ENCODE results near the gene CHD5. TPM values are rescaled to one million over a fixed set of nuclear protein-coding genes. Genes with fewer than 3 reads are reported as not detected.
"Not testable (repeated sequence)": the region's sequence is repeated elsewhere in the genome, so short reads cannot be mapped to it uniquely, and the experiment has no call there.

CHD5 gene
- total RNA-seq, 1 experiment from 2014 or later = not detected

GRCh38 chr1:6081901-6082300 is 98.2 kb downstream of the CHD5 start:
- no peak overlapping the region for H3K9ac ChIP-seq (ENCODE audit: low read length)
- no peaks in the 10 kb centered on the region for H3K9me3 ChIP-seq (ENCODE audit: low read length)
- H4K20me1 ChIP-seq (ENCODE audit: insufficient read depth, low read depth, low read length) = no peaks in the 10 kb centered on the region
- no peak overlapping the region for H3K27ac ChIP-seq (ENCODE audit: low read length)
- H3K79me2 ChIP-seq (ENCODE audit: low read length) = no peaks in the 10 kb centered on the region
- H2AFZ ChIP-seq (ENCODE audit: low read length) = no peak overlapping the region
- H3K4me2 ChIP-seq (ENCODE audit: low read depth, low read length, poor library complexity, severe bottlenecking) = no peak overlapping the region
- DNase-seq = no peak
- no peaks in the 10 kb centered on the region for H3K36me3 ChIP-seq (ENCODE audit: insufficient read depth, low read length)
- H3K4me3 ChIP-seq (ENCODE audit: low read length) = no peak overlapping the region
- H3K27me3 ChIP-seq (ENCODE audit: low read length) = no peaks in the 10 kb centered on the region
- H3K4me1 ChIP-seq (ENCODE audit: low read length) = no peaks in the 10 kb centered on the region
- no peaks in the 10 kb centered on the region for H3K9me2 ChIP-seq (replicated peaks; ENCODE audit: insufficient read depth, low read length)

- H3K27me3 ChIP-seq (ENCODE audit: low read length) = no peaks in the 10 kb centered on the region
- DNase-seq = no peak
- H3K79me2 ChIP-seq (ENCODE audit: low read length) = no peaks in the 10 kb centered on the region
- no peak overlapping the region for H2AFZ ChIP-seq (ENCODE audit: low read length)
- H3K9ac ChIP-seq (ENCODE audit: low read length) = no peak overlapping the region
- H4K20me1 ChIP-seq (ENCODE audit: insufficient read depth, low read depth, low read length) = no peaks in the 10 kb centered on the region
- no peaks in the 10 kb centered on the region for H3K9me3 ChIP-seq (ENCODE audit: low read length)
- no peaks in the 10 kb centered on the region for H3K36me3 ChIP-seq (ENCODE audit: insufficient read depth, low read length)
- no peak overlapping the region for H3K4me3 ChIP-seq (ENCODE audit: low read length)
- no peak overlapping the region for H3K27ac ChIP-seq (ENCODE audit: low read length)
- no peak overlapping the region for H3K4me2 ChIP-seq (ENCODE audit: low read depth, low read length, poor library complexity, severe bottlenecking)
- no peaks in the 10 kb centered on the region for H3K9me2 ChIP-seq (replicated peaks; ENCODE audit: insufficient read depth, low read length)
- no peaks in the 10 kb centered on the region for H3K4me1 ChIP-seq (ENCODE audit: low read length)
Observed at GRCh38 chr1:6080469-6080868, 99.7 kb downstream of the CHD5 start.

- DNase-seq = no peak
- Histone ChIP-seq H3K9me3 (ENCODE audit: low read length) (no peaks in the 10 kb centered on the region), H3K79me2 (ENCODE audit: low read length) (no peaks in the 10 kb centered on the region), H3K4me3 (ENCODE audit: low read length) (no peak overlapping the region), H3K9me2 (replicated peaks; ENCODE audit: insufficient read depth, low read length) (no peaks in the 10 kb centered on the region), H3K27ac (ENCODE audit: low read length) (no peak overlapping the region), H3K27me3 (ENCODE audit: low read length) (no peaks in the 10 kb centered on the region), H3K36me3 (ENCODE audit: insufficient read depth, low read length) (no peaks in the 10 kb centered on the region), H2AFZ (ENCODE audit: low read length) (no peak overlapping the region), H3K9ac (ENCODE audit: low read length) (no peak overlapping the region), H4K20me1 (ENCODE audit: insufficient read depth, low read depth, low read length) (no peaks in the 10 kb centered on the region), H3K4me2 (ENCODE audit: low read depth, low read length, poor library complexity, severe bottlenecking) (no peak overlapping the region), H3K4me1 (ENCODE audit: low read length) (no peaks in the 10 kb centered on the region)
Observed at GRCh38 chr1:6077919-6078318, 102.2 kb downstream of the CHD5 start.

- H4K20me1 ChIP-seq (ENCODE audit: insufficient read depth, low read depth, low read length) = no peaks in the 10 kb centered on the region
- no peak overlapping the region for H3K4me3 ChIP-seq (ENCODE audit: low read length)
- no peak overlapping the region for H3K27ac ChIP-seq (ENCODE audit: low read length)
- no peak for DNase-seq
- no peaks in the 10 kb centered on the region for H3K4me1 ChIP-seq (ENCODE audit: low read length)
- no peaks in the 10 kb centered on the region for H3K27me3 ChIP-seq (ENCODE audit: low read length)
- H3K79me2 ChIP-seq (ENCODE audit: low read length) = no peaks in the 10 kb centered on the region
- no peak overlapping the region for H2AFZ ChIP-seq (ENCODE audit: low read length)
- H3K9me2 ChIP-seq (replicated peaks; ENCODE audit: insufficient read depth, low read length) = no peaks in the 10 kb centered on the region
- H3K9ac ChIP-seq (ENCODE audit: low read length) = no peak overlapping the region
- H3K36me3 ChIP-seq (ENCODE audit: insufficient read depth, low read length) = no peaks in the 10 kb centered on the region
- no peaks in the 10 kb centered on the region for H3K9me3 ChIP-seq (ENCODE audit: low read length)
- H3K4me2 ChIP-seq (ENCODE audit: low read depth, low read length, poor library complexity, severe bottlenecking) = no peak overlapping the region
Observed at GRCh38 chr1:6077506-6077905, 102.6 kb downstream of the CHD5 start.

- H3K36me3 ChIP-seq (ENCODE audit: insufficient read depth, low read length); H3K27ac ChIP-seq (ENCODE audit: low read length); DNase-seq; H3K4me2 ChIP-seq (ENCODE audit: low read depth, low read length, poor library complexity, severe bottlenecking); H3K9me3 ChIP-seq (ENCODE audit: low read length); H3K9me2 ChIP-seq (replicated peaks; ENCODE audit: insufficient read depth, low read length); H3K79me2 ChIP-seq (ENCODE audit: low read length); H2AFZ ChIP-seq (ENCODE audit: low read length); H3K9ac ChIP-seq (ENCODE audit: low read length); H4K20me1 ChIP-seq (ENCODE audit: insufficient read depth, low read depth, low read length); H3K27me3 ChIP-seq (ENCODE audit: low read length); H3K4me1 ChIP-seq (ENCODE audit: low read length); H3K4me3 ChIP-seq (ENCODE audit: low read length): not testable (repeated sequence)
Observed at GRCh38 chr1:6077061-6077460, 103.1 kb downstream of the CHD5 start.

- H3K4me3 ChIP-seq (ENCODE audit: low read length) = no peak overlapping the region
- no peaks in the 10 kb centered on the region for H4K20me1 ChIP-seq (ENCODE audit: insufficient read depth, low read depth, low read length)
- no peaks in the 10 kb centered on the region for H3K79me2 ChIP-seq (ENCODE audit: low read length)
- no peak overlapping the region for H3K4me2 ChIP-seq (ENCODE audit: low read depth, low read length, poor library complexity, severe bottlenecking)
- H3K4me1 ChIP-seq (ENCODE audit: low read length) = no peaks in the 10 kb centered on the region
- H3K9ac ChIP-seq (ENCODE audit: low read length) = no peak overlapping the region
- H3K36me3 ChIP-seq (ENCODE audit: insufficient read depth, low read length) = no peaks in the 10 kb centered on the region
- H3K9me2 ChIP-seq (replicated peaks; ENCODE audit: insufficient read depth, low read length) = no peaks in the 10 kb centered on the region
- H3K27ac ChIP-seq (ENCODE audit: low read length) = no peak overlapping the region
- no peaks in the 10 kb centered on the region for H3K27me3 ChIP-seq (ENCODE audit: low read length)
- no peaks in the 10 kb centered on the region for H3K9me3 ChIP-seq (ENCODE audit: low read length)
- H2AFZ ChIP-seq (ENCODE audit: low read length) = no peak overlapping the region
- peak; percentile 75 for DNase-seq
Observed at GRCh38 chr1:6075748-6076147, 104.4 kb downstream of the CHD5 start.

GRCh38 chr1:6074192-6074901 is 105.8 kb downstream of the CHD5 start:
- Histone ChIP-seq H3K4me2 (ENCODE audit: low read depth, low read length, poor library complexity, severe bottlenecking) (no peak overlapping the region), H4K20me1 (ENCODE audit: insufficient read depth, low read depth, low read length) (no peaks in the 10 kb centered on the region), H2AFZ (ENCODE audit: low read length) (no peak overlapping the region), H3K9me2 (replicated peaks; ENCODE audit: insufficient read depth, low read length) (no peaks in the 10 kb centered on the region), H3K27me3 (ENCODE audit: low read length) (no peaks in the 10 kb centered on the region), H3K36me3 (ENCODE audit: insufficient read depth, low read length) (no peaks in the 10 kb centered on the region), H3K4me1 (ENCODE audit: low read length) (no peaks in the 10 kb centered on the region), H3K27ac (ENCODE audit: low read length) (no peak overlapping the region), H3K79me2 (ENCODE audit: low read length) (no peaks in the 10 kb centered on the region), H3K9ac (ENCODE audit: low read length) (no peak overlapping the region), H3K9me3 (ENCODE audit: low read length) (no peaks in the 10 kb centered on the region), H3K4me3 (ENCODE audit: low read length) (no peak overlapping the region)
- DNase-seq = no peak

- no peak overlapping the region for H2AFZ ChIP-seq (ENCODE audit: low read length)
- H3K27me3 ChIP-seq (ENCODE audit: low read length) = no peaks in the 10 kb centered on the region
- no peaks in the 10 kb centered on the region for H4K20me1 ChIP-seq (ENCODE audit: insufficient read depth, low read depth, low read length)
- H3K4me1 ChIP-seq (ENCODE audit: low read length) = no peaks in the 10 kb centered on the region
- H3K79me2 ChIP-seq (ENCODE audit: low read length) = no peaks in the 10 kb centered on the region
- DNase-seq = no peak
- no peaks in the 10 kb centered on the region for H3K36me3 ChIP-seq (ENCODE audit: insufficient read depth, low read length)
- no peaks in the 10 kb centered on the region for H3K9me2 ChIP-seq (replicated peaks; ENCODE audit: insufficient read depth, low read length)
- H3K9me3 ChIP-seq (ENCODE audit: low read length) = no peaks in the 10 kb centered on the region
- no peak overlapping the region for H3K4me3 ChIP-seq (ENCODE audit: low read length)
- H3K9ac ChIP-seq (ENCODE audit: low read length) = no peak overlapping the region
- H3K27ac ChIP-seq (ENCODE audit: low read length) = no peak overlapping the region
- H3K4me2 ChIP-seq (ENCODE audit: low read depth, low read length, poor library complexity, severe bottlenecking) = no peak overlapping the region
Observed at GRCh38 chr1:6073480-6074053, 106.6 kb downstream of the CHD5 start.

Data from Karpas-422 (cell line).